ENCODE measurements around the gene MGAT4A. TPM values are rescaled to one million over a fixed set of nuclear protein-coding genes. Genes with fewer than 3 reads are reported as not detected.

The MGAT4A gene
- total and polyA plus RNA-seq, 12 donors: 4.6 to 33.0 (median 18.6) TPM

GRCh38 chr2:98777710-98778109 lies 46.8 kb upstream of the MGAT4A start:
- no peak overlapping the region for H3K27ac ChIP-seq
- TF ChIP-seq CTCF (IDR thresholded peaks at IDR 0.05): no peak
- ATAC-seq (no peak), DNase-seq (no peak)
- H3K9me3 ChIP-seq: peaks cover 0 to 19% (median 11%) of the 10 kb centered on the region in 11 donors
- 98 to 100% methylated on average over 1 of the region's 1 CpG for WGBS, 2 donors
- peaks cover 0 to 10% (median under 1%) of the 10 kb centered on the region in 9 donors for H3K4me1 ChIP-seq
- peaks cover 0 to 7% (median 0%) of the 10 kb centered on the region in 7 donors for H3K27me3 ChIP-seq
- no peak overlapping the region for H3K4me3 ChIP-seq
- intact Hi-C loops (cut with DNase I): no loop called here
- no peaks in the 10 kb centered on the region for H3K36me3 ChIP-seq

GRCh38 chr2:98777076-98777475 lies 46.1 kb upstream of the MGAT4A start:
- Histone ChIP-seq H3K9me3 (peaks cover 0 to 13% (median 6%) of the 10 kb centered on the region in 11 donors), H3K4me1 (peaks cover 0 to 16% (median 6%) of the 10 kb centered on the region in 9 donors), H3K27ac (no peak overlapping the region), H3K27me3 (peaks cover 0 to 7% (median 0%) of the 10 kb centered on the region in 7 donors), H3K4me3 (no peak overlapping the region), H3K36me3 (no peaks in the 10 kb centered on the region)
- TF ChIP-seq CTCF (IDR thresholded peaks at IDR 0.05): no peak
- WGBS, 2 donors: 94 to 97% methylated on average over 6 of the region's 6 CpGs
- intact Hi-C loops (cut with DNase I): no loop called here
- ATAC-seq (no peak), DNase-seq (no peak)

DNA sequence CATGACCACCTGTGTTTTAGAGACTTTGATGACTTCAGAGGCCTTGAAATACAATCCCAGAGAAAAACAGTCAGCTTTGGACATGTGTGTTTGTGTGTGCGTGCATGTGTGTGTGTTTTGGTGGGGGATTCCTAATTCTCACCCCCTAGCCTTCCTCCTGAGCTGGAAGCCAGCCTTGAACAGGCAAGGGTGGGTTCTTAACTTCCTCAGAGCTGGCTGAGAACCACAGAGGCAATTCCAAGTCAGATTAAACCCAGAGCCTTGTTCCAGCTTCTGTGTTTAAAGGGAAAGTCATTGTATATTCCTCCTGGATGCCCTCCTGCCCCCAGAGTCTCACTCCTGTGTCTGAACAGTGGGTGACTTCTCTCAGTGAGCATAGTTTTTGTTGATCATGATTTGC lies 45.2 kb upstream of the MGAT4A start:
- 83 to 88% methylated on average over 1 of the region's 1 CpG for WGBS, 2 donors
- H3K27ac ChIP-seq: no peak overlapping the region
- intact Hi-C loops (cut with DNase I): no loop called here

DNA sequence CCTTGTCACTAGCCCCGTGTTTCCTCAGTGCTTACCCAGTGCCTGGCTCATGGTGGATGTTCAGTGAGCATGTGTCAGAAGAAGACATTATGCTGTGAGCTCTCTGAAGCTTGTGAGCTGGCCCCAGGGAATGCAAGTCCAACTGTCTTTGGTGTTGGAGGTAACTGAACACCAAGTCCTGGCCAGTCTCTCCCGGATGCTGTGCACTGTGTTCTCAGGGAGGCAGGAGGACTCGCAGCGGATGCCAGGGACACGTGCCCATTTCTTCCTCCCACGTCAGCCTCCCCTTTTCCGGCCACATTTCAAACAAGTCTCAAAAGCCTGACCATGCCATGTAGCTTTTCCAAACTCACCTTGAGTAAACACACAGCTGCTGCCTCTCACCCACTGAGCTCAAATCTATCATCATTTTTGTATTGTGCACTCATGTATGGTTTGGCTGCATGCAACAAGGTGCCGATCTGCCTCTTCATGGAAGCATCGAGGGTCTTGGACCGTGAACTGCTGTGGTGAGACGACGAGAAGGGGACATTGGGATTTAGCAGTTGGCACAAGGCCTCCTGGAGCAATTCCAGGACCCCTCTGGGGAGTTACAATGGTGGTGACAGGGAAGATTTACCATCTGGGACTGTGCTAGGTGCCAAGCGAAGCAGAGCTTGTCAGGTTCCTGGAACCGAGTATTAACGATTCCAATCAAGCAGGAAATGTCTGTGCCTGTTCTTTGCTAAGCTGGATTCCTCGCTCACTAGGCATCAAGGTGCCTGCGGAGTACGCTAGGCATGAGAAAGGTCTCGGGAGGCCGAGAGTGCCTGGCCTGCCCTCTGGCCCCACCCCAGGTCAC lies 44.4 kb upstream of the MGAT4A start:
- Histone ChIP-seq H3K27me3 (peaks cover 0 to 7% (median 0%) of the 10 kb centered on the region in 7 donors), H3K9me3 (no peaks in the 10 kb centered on the region), H3K36me3 (no peaks in the 10 kb centered on the region), H3K27ac (no peak overlapping the region), H3K4me1 (peaks cover 0 to 29% (median 10%) of the 10 kb centered on the region in 9 donors), H3K4me3 (no peak overlapping the region)
- ATAC-seq: no peak
- no peak for DNase-seq
- no peak for TF ChIP-seq CTCF (IDR thresholded peaks at IDR 0.05)
- intact Hi-C loops (cut with DNase I): no loop called here
- 78 to 81% methylated on average over 20 of the region's 20 CpGs for WGBS, 2 donors

More for the DNA sequence above, 45.2 kb upstream of the MGAT4A start:
- H3K27me3 ChIP-seq: peaks cover 0 to 7% (median 0%) of the 10 kb centered on the region in 7 donors
- H3K36me3 ChIP-seq: no peaks in the 10 kb centered on the region
- H3K9me3 ChIP-seq: peaks cover 0 to 5% (median 0%) of the 10 kb centered on the region in 11 donors
- H3K4me1 ChIP-seq: peaks cover 0 to 26% (median 10%) of the 10 kb centered on the region in 9 donors
- H3K4me3 ChIP-seq: no peak overlapping the region
- DNase-seq (no peak), ATAC-seq (no peak)
- no peak for TF ChIP-seq CTCF (IDR thresholded peaks at IDR 0.05)

Measured in heart right ventricle (tissue), 16 donors.